ENCODE results near the gene PRUNE1.

PRUNE1 gene

GRCh38 chr1:150973258-150973835 is 34.9 kb upstream of the PRUNE1 start:
- H3K27me3 Mint-ChIP-seq: no peaks in the 10 kb centered on the region
- peaks cover 56% of the 10 kb centered on the region for H3K4me1 Mint-ChIP-seq (ENCODE audit: low read depth)
- H3K36me3 Mint-ChIP-seq: no peaks in the 10 kb centered on the region
- no peaks in the 10 kb centered on the region for H3K9me3 Mint-ChIP-seq (ENCODE audit: low read depth)
- H3K4me3 Mint-ChIP-seq: peak overlapping the region; percentile 93
- peak overlapping the region; percentile 90 for H3K27ac Mint-ChIP-seq

GRCh38 chr1:150973836-150974579 is 34.2 kb upstream of the PRUNE1 start:
- Mint-ChIP-seq H3K4me1 (ENCODE audit: low read depth) (peaks cover 59% of the 10 kb centered on the region), H3K9me3 (ENCODE audit: low read depth) (no peaks in the 10 kb centered on the region), H3K4me3 (peak overlapping the region; percentile 93), H3K27ac (peak overlapping the region; percentile 90), H3K36me3 (no peaks in the 10 kb centered on the region), H3K27me3 (no peaks in the 10 kb centered on the region)

GRCh38 chr1:150974580-150975478 is 33.4 kb upstream of the PRUNE1 start, which contains the start of gene CERS2:
Gene CERS2 (minus strand): TSS chr1:150974835. CDS start chr1:150969090, 5,745 bp downstream.
- H3K36me3 Mint-ChIP-seq: no peaks in the 10 kb centered on the region
- H3K4me1 Mint-ChIP-seq (ENCODE audit: low read depth): peaks cover 67% of the 10 kb centered on the region
- H3K27me3 Mint-ChIP-seq: no peaks in the 10 kb centered on the region
- peak within 1 kb of the TSS; percentile 90 for H3K27ac Mint-ChIP-seq
- peak within 1 kb of the TSS; percentile 93 for H3K4me3 Mint-ChIP-seq
- H3K9me3 Mint-ChIP-seq (ENCODE audit: low read depth): no peaks in the 10 kb centered on the region

GRCh38 chr1:150976401-150976821 is 31.8 kb upstream of the PRUNE1 start:
- H3K9me3 Mint-ChIP-seq (ENCODE audit: low read depth): no peaks in the 10 kb centered on the region
- peak overlapping the region; percentile 77 for H3K27ac Mint-ChIP-seq
- H3K4me1 Mint-ChIP-seq (ENCODE audit: low read depth): peaks cover 56% of the 10 kb centered on the region
- peak overlapping the region; percentile 85 for H3K4me3 Mint-ChIP-seq
- H3K36me3 Mint-ChIP-seq: no peaks in the 10 kb centered on the region
- H3K27me3 Mint-ChIP-seq: no peaks in the 10 kb centered on the region

- H3K4me1 Mint-ChIP-seq (ENCODE audit: low read depth): peaks cover 50% of the 10 kb centered on the region
- H3K27ac Mint-ChIP-seq: peak overlapping the region; percentile 77
- H3K36me3 Mint-ChIP-seq: no peaks in the 10 kb centered on the region
- no peaks in the 10 kb centered on the region for H3K27me3 Mint-ChIP-seq
- H3K9me3 Mint-ChIP-seq (ENCODE audit: low read depth): no peaks in the 10 kb centered on the region
- H3K4me3 Mint-ChIP-seq: peak overlapping the region; percentile 80
These were observed 31.2 kb upstream of the PRUNE1 start for GRCh38 chr1:150976879-150977694.

- Mint-ChIP-seq H3K4me1 (ENCODE audit: low read depth) (peaks cover 35% of the 10 kb centered on the region), H3K4me3 (peak overlapping the region; percentile 58), H3K9me3 (ENCODE audit: low read depth) (no peaks in the 10 kb centered on the region), H3K36me3 (no peaks in the 10 kb centered on the region), H3K27ac (peak overlapping the region; percentile 77), H3K27me3 (no peaks in the 10 kb centered on the region)
These were observed 28.9 kb upstream of the PRUNE1 start for GRCh38 chr1:150979092-150980056.

GRCh38 chr1:150981177-150981804 is 27.0 kb upstream of the PRUNE1 start:
- Mint-ChIP-seq H3K9me3 (ENCODE audit: low read depth) (no peaks in the 10 kb centered on the region), H3K27me3 (no peaks in the 10 kb centered on the region), H3K4me3 (no peak overlapping the region), H3K27ac (no peak overlapping the region), H3K36me3 (no peaks in the 10 kb centered on the region), H3K4me1 (ENCODE audit: low read depth) (peaks cover 28% of the 10 kb centered on the region)

GRCh38 chr1:150981805-150982712 is 26.2 kb upstream of the PRUNE1 start, which contains the start of gene ANXA9:
Gene ANXA9 (plus strand): TSS chr1:150982292. CDS start chr1:150983106, 814 bp downstream.
- Mint-ChIP-seq H3K36me3 (no peaks in the 10 kb centered on the region), H3K4me3 (no peak within 1 kb of the TSS), H3K9me3 (ENCODE audit: low read depth) (no peaks in the 10 kb centered on the region), H3K27me3 (no peaks in the 10 kb centered on the region), H3K27ac (no peak within 1 kb of the TSS), H3K4me1 (ENCODE audit: low read depth) (peaks cover 20% of the 10 kb centered on the region)

GRCh38 chr1:150985179-150985825 is 22.9 kb upstream of the PRUNE1 start:
- Mint-ChIP-seq H3K27ac (no peak overlapping the region), H3K4me3 (no peak overlapping the region), H3K4me1 (ENCODE audit: low read depth) (peaks cover 5% of the 10 kb centered on the region), H3K36me3 (no peaks in the 10 kb centered on the region), H3K9me3 (ENCODE audit: low read depth) (no peaks in the 10 kb centered on the region), H3K27me3 (no peaks in the 10 kb centered on the region)

- no peak overlapping the region for H3K4me3 Mint-ChIP-seq
- no peaks in the 10 kb centered on the region for H3K9me3 Mint-ChIP-seq (ENCODE audit: low read depth)
- no peaks in the 10 kb centered on the region for H3K36me3 Mint-ChIP-seq
- H3K4me1 Mint-ChIP-seq (ENCODE audit: low read depth): peaks cover 5% of the 10 kb centered on the region
- H3K27ac Mint-ChIP-seq: no peak overlapping the region
- no peaks in the 10 kb centered on the region for H3K27me3 Mint-ChIP-seq
These were observed 20.3 kb upstream of the PRUNE1 start for GRCh38 chr1:150987924-150988323.

- Mint-ChIP-seq H3K4me3 (no peak overlapping the region), H3K9me3 (ENCODE audit: low read depth) (no peaks in the 10 kb centered on the region), H3K27me3 (no peaks in the 10 kb centered on the region), H3K4me1 (ENCODE audit: low read depth) (peaks cover 5% of the 10 kb centered on the region), H3K27ac (no peak overlapping the region), H3K36me3 (no peaks in the 10 kb centered on the region)
These were observed 15.6 kb upstream of the PRUNE1 start for GRCh38 chr1:150992626-150993025.

GRCh38 chr1:150994248-150994647 is 14.0 kb upstream of the PRUNE1 start:
- H3K27me3 Mint-ChIP-seq: no peaks in the 10 kb centered on the region
- no peaks in the 10 kb centered on the region for H3K9me3 Mint-ChIP-seq (ENCODE audit: low read depth)
- no peak overlapping the region for H3K4me3 Mint-ChIP-seq
- peaks cover 3% of the 10 kb centered on the region for H3K4me1 Mint-ChIP-seq (ENCODE audit: low read depth)
- H3K36me3 Mint-ChIP-seq: no peaks in the 10 kb centered on the region
- no peak overlapping the region for H3K27ac Mint-ChIP-seq
